K562 (cell line): ENCODE results near the gene FAM234A. TPM values are rescaled to one million over a fixed set of nuclear protein-coding genes. Genes with fewer than 3 reads are reported as not detected.
A peak's percentile ranks its signal among the peaks of the same experiment; 100 is the strongest.

ENCODE experiments used
- ATAC-seq: fragments of 200-7000 bp; cut with Tn5 transposase; 3 replicates; pipeline ENCODE4 v1.9.1; 2020; ENCODE audit warnings: moderate library complexity
- BruUV-seq: library from RNA; stranded (reverse); fragments of 400-500 nt; replicated peaks from 2 replicates; lab custom pipeline; 2021; lab: Mats Ljungman, UMichigan
- CTCF ChIA-PET: fragments of 300-600 bp; formaldehyde crosslinking; extraction: SDS; loops from one replicate; lab custom pipeline; 2021; ENCODE audit warnings: low intra/inter-chr PET ratio; lab: Yijun Ruan, JAX
- POLR2A ChIA-PET: fragments of 300-600, 350-650 bp; sonication (Branson Sonifier 250); formaldehyde crosslinking; extraction: SDS; loops from one replicate; lab custom pipeline; 2021; ENCODE audit warnings: antibody characterized with exemption, inconsistent platforms; lab: Yijun Ruan, JAX
- DNase-seq, 4 experiments: peaks; one replicate each; pipeline versions ENCODE4 v3.0.0 to v3.0.0-alpha.2; 2011 to 2018; ENCODE audit warnings: low spot score in 3 of 4, mixed read lengths in 3 of 4; ENCODE audit errors: extremely low read depth in 1 of 4
- FAIRE-seq: peaks from 2 replicates; lab custom pipeline; 2011; peaks lifted over from hg19 to GRCh38; lab: Jason Lieb, UNC
- H2AFZ ChIP-seq: 2 replicates; pipeline ENCODE4 v1.6.0; 2011; ENCODE audit warnings: low read depth, low read length, control low read depth, inconsistent platforms
- H3K27ac ChIP-seq: fragments of 200-600 bp; 3 replicates; pipeline ENCODE4 v1.8.0; 2011; ENCODE audit warnings: low read depth, mild to moderate bottlenecking, control low read depth, inconsistent platforms, low read length, moderate library complexity, mixed read lengths; ENCODE audit errors: extremely low read depth
- H3K27me3 ChIP-seq, 2 experiments: fragments of 300-600 bp in 1 of 2; 2 replicates in 1 of 2; 3 replicates in 1 of 2; pipeline versions ENCODE4 v1.6.0 to v1.8.0; 2011; ENCODE audit warnings: inconsistent platforms in 2 of 2, low read length in 2 of 2, mild to moderate bottlenecking in 1 of 2, mixed read lengths in 1 of 2, moderate library complexity in 1 of 2; ENCODE audit not compliant: control insufficient read depth in 2 of 2, insufficient read depth in 2 of 2
- H3K36me3 ChIP-seq: fragments of 300-600 bp; 3 replicates; pipeline ENCODE4 v1.8.0; 2011; ENCODE audit warnings: mild to moderate bottlenecking, low read length, inconsistent platforms; ENCODE audit not compliant: control insufficient read depth, insufficient read depth
- H3K4me1 ChIP-seq, 2 experiments: fragments of 200-600 bp in 1 of 2; replicated peaks in 1 of 2; 2 replicates in 1 of 2; 3 replicates in 1 of 2; pipeline versions ENCODE4 v1.5.1 to v1.8.0; 2011; ENCODE audit warnings: inconsistent platforms in 2 of 2, low read length in 2 of 2, mild to moderate bottlenecking in 1 of 2, mixed read lengths in 1 of 2, moderate library complexity in 1 of 2; ENCODE audit not compliant: control insufficient read depth in 2 of 2, insufficient read depth in 2 of 2
- H3K4me2 ChIP-seq: 2 replicates; pipeline ENCODE4 v1.6.1; 2011; ENCODE audit warnings: low read length, control low read depth, inconsistent platforms, mixed read lengths; ENCODE audit not compliant: insufficient read depth
- H3K4me3 ChIP-seq: fragments of 200-600 bp; sonication (generic), shearing (Covaris generic); 2 replicates; pipeline ENCODE4 v1.5.1; 2016; ENCODE audit warnings: control low read depth, inconsistent platforms
- H3K79me2 ChIP-seq: fragments of 200-600 bp; 3 replicates; pipeline ENCODE4 v1.8.0; 2011; ENCODE audit warnings: low read length, inconsistent platforms; ENCODE audit not compliant: control insufficient read depth, insufficient read depth
- H3K9ac ChIP-seq, 2 experiments: 2 replicates each; pipeline versions ENCODE4 v1.6.0 to v1.6.1; 2011; ENCODE audit warnings: low read depth in 2 of 2, low read length in 2 of 2, control low read depth in 1 of 2, inconsistent platforms in 1 of 2, mild to moderate bottlenecking in 1 of 2, mixed read lengths in 1 of 2; ENCODE audit not compliant: insufficient read depth in 1 of 2
- H3K9me1 ChIP-seq: one replicate; pipeline ENCODE4 v1.6.0; 2011; ENCODE audit warnings: inconsistent platforms, mild to moderate bottlenecking, low read length, moderate library complexity; ENCODE audit not compliant: control insufficient read depth, insufficient read depth
- H3K9me3 ChIP-seq: replicated peaks from 2 replicates; pipeline ENCODE4 v1.5.1; 2011; ENCODE audit warnings: low read depth, low read length, inconsistent platforms; ENCODE audit not compliant: control insufficient read depth, insufficient read depth
- H4K20me1 ChIP-seq: replicated peaks from 2 replicates; pipeline ENCODE4 v1.6.1; 2011; ENCODE audit warnings: low read length, inconsistent platforms, mixed read lengths; ENCODE audit not compliant: control insufficient read depth, insufficient read depth
- BRF1 ChIP-seq: IDR thresholded peaks from 3 replicates; pipeline ENCODE4 v1.6.1; 2011; ENCODE audit warnings: borderline replicate concordance, mild to moderate bottlenecking; ENCODE audit not compliant: insufficient read length; ENCODE audit errors: extremely low read depth
- CBX5 ChIP-seq: IDR thresholded peaks from 2 replicates; pipeline ENCODE4 v1.6.1; 2014; ENCODE audit warnings: low read depth, borderline replicate concordance
- CXXC5 ChIP-seq: fragments of 250-450 bp; sonication (Bioruptor Pico); IDR thresholded peaks from 2 replicates; pipeline ENCODE4 v1.8.0; 2022; ENCODE audit warnings: inconsistent platforms, mild to moderate bottlenecking, moderate library complexity
- GABPB2 ChIP-seq: fragments of 250-450 bp; sonication (Bioruptor Pico); conservative IDR thresholded peaks from 2 replicates; pipeline ENCODE4 v1.5.1; 2021; ENCODE audit warnings: mild to moderate bottlenecking
- KDM2B ChIP-seq: fragments of 250-450 bp; sonication (Bioruptor Pico); IDR thresholded peaks from 2 replicates; pipeline ENCODE4 v1.8.0; 2021; ENCODE audit warnings: mild to moderate bottlenecking, moderate library complexity
- KLF13 ChIP-seq: fragments of 450-650 bp; IDR thresholded peaks from 2 replicates; pipeline ENCODE4 v1.6.1; 2016; ENCODE audit warnings: missing genetic modification characterization, low read depth, mild to moderate bottlenecking, missing compliant biosample characterization, moderate library complexity, borderline replicate concordance
- MBD1 ChIP-seq: fragments of 250-450 bp; sonication (Bioruptor Pico); IDR thresholded peaks from 2 replicates; pipeline ENCODE4 v1.8.0; 2022; ENCODE audit warnings: inconsistent platforms
- MLX ChIP-seq, 2 experiments: fragments of 450-650 bp in 1 of 2; sonication (generic) in 1 of 2; formaldehyde crosslinking; conservative IDR thresholded peaks; 2 replicates each; pipeline versions ENCODE4 v1.4.0 to v1.8.1; 2020 to 2022; ENCODE audit warnings: mild to moderate bottlenecking in 1 of 2, missing genetic modification reagents in 1 of 2
- NFRKB ChIP-seq: fragments of 450-650 bp; IDR thresholded peaks from 2 replicates; pipeline ENCODE4 v1.6.1; 2016; ENCODE audit warnings: low read depth
- NR2C2 ChIP-seq, 2 experiments: fragments of 200-800 bp in 1 of 2; sonication (Bioruptor generic) in 1 of 2; sonication (generic) in 1 of 2; formaldehyde crosslinking in 1 of 2; IDR thresholded peaks; 2 replicates each; pipeline versions ENCODE4 v1.6.1 to v1.8.0; 2016 to 2022; ENCODE audit warnings: mild to moderate bottlenecking in 1 of 2, missing compliant biosample characterization in 1 of 2, missing genetic modification characterization in 1 of 2, missing genetic modification reagents in 1 of 2
- POLR2AphosphoS2 ChIP-seq: IDR thresholded peaks from 2 replicates; pipeline ENCODE4 v1.6.1; 2012; ENCODE audit warnings: low read length, improper control_type of control experiment
- PREB ChIP-seq: sonication (generic); formaldehyde crosslinking; IDR thresholded peaks from 2 replicates; pipeline ENCODE4 v1.8.1; 2023; ENCODE audit warnings: mild to moderate bottlenecking, missing genetic modification reagents
- PURB ChIP-seq: sonication (generic); formaldehyde crosslinking; IDR thresholded peaks from 2 replicates; pipeline ENCODE4 v1.9.0; 2021; ENCODE audit warnings: low read depth, mild to moderate bottlenecking, missing genetic modification reagents
- SAP30 ChIP-seq: fragments of 200-600 bp; sonication (generic); IDR thresholded peaks from 2 replicates; pipeline ENCODE4 v1.6.1; 2012; ENCODE audit warnings: borderline replicate concordance, low read depth, mild to moderate bottlenecking, moderate library complexity, low read length, control low read depth, inconsistent platforms; ENCODE audit not compliant: insufficient read depth, poor library complexity, severe bottlenecking
- SRSF9 ChIP-seq: fragments of 200-400 bp; formaldehyde crosslinking; IDR thresholded peaks from 2 replicates; pipeline ENCODE4 v1.6.1; 2017; ENCODE audit warnings: low read depth, low read length, borderline replicate concordance
- U2AF2 ChIP-seq: fragments of 200-400 bp; formaldehyde crosslinking; optimal IDR thresholded peaks from 2 replicates; pipeline ENCODE3; 2017; ENCODE audit warnings: low read depth, mild to moderate bottlenecking, low read length
- ZNF121 ChIP-seq: sonication (generic); formaldehyde crosslinking; conservative IDR thresholded peaks from 2 replicates; pipeline ENCODE4 v1.8.0; 2022; ENCODE audit warnings: missing genetic modification reagents
- ZNF174 ChIP-seq: fragments of 250-450 bp; sonication (Bioruptor Pico); IDR thresholded peaks from 2 replicates; pipeline ENCODE4 v1.4.0; 2020; ENCODE audit warnings: mild to moderate bottlenecking
- ZNF76 ChIP-seq: fragments of 250-450 bp; sonication (Bioruptor Pico); IDR thresholded peaks from 2 replicates; pipeline ENCODE4 v1.4.0; 2020; ENCODE audit warnings: mild to moderate bottlenecking, moderate library complexity, borderline replicate concordance
- WGBS: fragments of 100-300 bp; shearing (Covaris generic); methylation state at CpG from one replicate; pipeline ENCODE4 v1.1.6; 2016; ENCODE audit warnings: low coverage, mixed read lengths; ENCODE audit not compliant: insufficient coverage; ENCODE audit errors: missing lambda C conversion rate; 5-methylcytosine and 5-hydroxymethylcytosine counted together
- in situ Hi-C: fragments of 300-500 bp; cut with MboI; formaldehyde crosslinking; loops from 4 replicates; pipeline ENCODE4 v1.15.0; 2018; ENCODE audit warnings: inconsistent platforms, mixed read lengths
- intact Hi-C: fragments of 100-400 bp; cut with micrococcal nuclease; formaldehyde crosslinking; loops from 2 replicates; pipeline ENCODE4 v1.14.2; 2022
- polyA plus RNA-seq, 8 experiments: library from polyadenylated mRNA; depleted of rRNA in 4 of 8; stranded (reverse) in 5 of 8; unstranded in 3 of 8; fragments of >200 nt; fragmentation: Nextera tagmentation in 2 of 8; fragmentation: Illumina TruSeq in 1 of 8; extraction: Ambion mirVana in 2 of 8; extraction: Trizol in 1 of 8; gene quantifications; 2 replicates each; pipeline versions ENCODE4 v1.2.1 to v1.2.3, GENCODE V29; 2011 to 2014; ENCODE audit warnings: inconsistent platforms in 1 of 8, missing spikeins in 1 of 8
- total RNA-seq, 7 experiments: library from RNA; depleted of rRNA in 6 of 7; stranded (reverse); fragments of >200 nt in 6 of 7; fragmentation: Illumina TruSeq in 2 of 7; extraction: Trizol in 2 of 7; gene quantifications; 2 replicates each; pipeline versions ENCODE4 v1.2.1 to v1.2.3, GENCODE V29; 2011 to 2021; ENCODE audit warnings: low replicate concordance in 1 of 7

Gene FAM234A
- total and polyA plus RNA-seq, 9 of the 15 experiments (the other 6 are each of a cell fraction or from before 2014, with no cell fraction given) = 1.0 to 47.9 (median 15.0) TPM

- TF ChIP-seq PREB (CRISPR knock-in tag) (no peak), GABPB2 (CRISPR knock-in tag) (no peak), POLR2AphosphoS2 (no peak), CBX5 (no peak), SAP30 (no peak), KLF13 (no peak), ZNF174 (CRISPR knock-in tag) (no peak), ZNF121 (CRISPR knock-in tag) (no peak)
Measured at GRCh38 chr16:191831-192230, 42.8 kb upstream of the FAM234A start (continued).

GRCh38 chr16:192686-193085, 41.9 kb upstream of the FAM234A start:
- CTCF ChIA-PET = no interaction called here
- ATAC-seq (no peak), DNase-seq (no peak), FAIRE-seq (no peak)
- Histone ChIP-seq H3K4me3 (no peak overlapping the region), H3K4me1 (peaks cover 0 to 5% of the 10 kb centered on the region in 2 experiments; a peak in 2 of 5 replicates), H3K79me2 (no peaks in the 10 kb centered on the region; the same call in 2 of the 3 replicates), H3K27ac (no peak overlapping the region), H3K4me2 (no peak overlapping the region), H3K36me3 (peaks cover 96% of the 10 kb centered on the region), H4K20me1 (no peaks in the 10 kb centered on the region), H3K27me3 (no peaks in the 10 kb centered on the region), H3K9ac (0 out of 4 replicates have a peak overlapping the region, but pooled peaks of 1 of the 2 experiments have one; percentile 28), H3K9me3 (peaks cover 2% of the 10 kb centered on the region; the same call in 1 of the 2 replicates), H3K9me1 (no peaks in the 10 kb centered on the region), H2AFZ (no peak overlapping the region)
- POLR2A ChIA-PET = interaction anchor here (1.0 kb wide), 1 partner anchor 9 kb away, joined by 3 read pairs; no protein-coding TSS in a partner anchor
- intact Hi-C loops = no loop called here
- no TSS peak for BruUV-seq
- in situ Hi-C loops = no loop called here
- WGBS = 93% methylated on average over 8 of the region's 11 CpGs
- TF ChIP-seq PURB (CRISPR knock-in tag) (no peak), BRF1 (no peak), NFRKB (no peak), MLX (CRISPR knock-in tag; conservative IDR thresholded peaks at IDR 0.05) (no peak), KDM2B (CRISPR knock-in tag) (no peak), MBD1 (CRISPR knock-in tag) (no peak), U2AF2 (no peak), ZNF76 (CRISPR knock-in tag) (no peak), CXXC5 (CRISPR knock-in tag) (no peak), SRSF9 (no peak), NR2C2 (CRISPR knock-in tag; IDR thresholded peaks at IDR 0.05) (no peak), NR2C2 (tag; IDR thresholded peaks at IDR 0.05) (no peak)
